Adipose tissue (tissue), 3 donors: ENCODE data around the gene ZFP91. TPM values are rescaled to one million over a fixed set of nuclear protein-coding genes. Genes with fewer than 3 reads are reported as not detected.
"Not testable (repeated sequence)": the region's sequence is repeated elsewhere in the genome, so short reads cannot be mapped to it uniquely, and the experiment has no call there.

ENCODE experiments used
- H3K27ac ChIP-seq: one replicate; pipeline ENCODE4 v1.5.1; 2013; ENCODE audit warnings: low read depth, low read length
- WGBS, 3 donors: extraction: QIAGEN DNeasy Blood & Tissue Kit; methylation state at CpG; one replicate each; pipeline ENCODE4 v1.1.7; 2013; 5-methylcytosine and 5-hydroxymethylcytosine counted together
- polyA plus RNA-seq, 3 donors: library from polyadenylated mRNA; stranded (reverse); fragments of 200-250 nt; gene quantifications; one replicate each; pipeline ENCODE4 v1.2.3, GENCODE V29; 2013
- donor health status: healthy with polysubstance abuse.
- donor health status: Bipolar disorder and iron deficiency.
- donor health status: healthy.

ZFP91 gene
- 10 to 100 TPM; 10.8 to 31.7 (median 23.8) TPM for polyA plus RNA-seq

GRCh38 chr11:58578635-58579191 is at the start of gene ZFP91:
ZFP91 (plus strand) TSS chr11:58579063; CDS start chr11:58579282, 219 bp downstream.
- WGBS, 3 donors = 0% methylated on average over 42 to 50 of the region's 51 CpGs
- peak within 1 kb of the TSS; percentile 96 for H3K27ac ChIP-seq

- WGBS, 3 donors = 81 to 89% (median 82%) methylated on average over 3 of the region's 3 CpGs
- no peak overlapping the region for H3K27ac ChIP-seq
These were observed 48.6 kb upstream of the ZFP91 start for GRCh38 chr11:58530236-58530635.

GRCh38 chr11:58531865-58532341 is 47.0 kb upstream of the ZFP91 start:
- 94 to 98% (median 94%) methylated on average over 24 to 25 of the region's 25 CpGs for WGBS, 3 donors
- H3K27ac ChIP-seq = no peak overlapping the region

- 83 to 91% (median 88%) methylated on average over 1 of the region's 1 CpG for WGBS, 3 donors
- no peak overlapping the region for H3K27ac ChIP-seq
These were observed 32.0 kb upstream of the ZFP91 start for GRCh38 chr11:58546841-58547240.

- WGBS, 3 donors = 96% methylated on average over 7 of the region's 7 CpGs
- no peak overlapping the region for H3K27ac ChIP-seq
These were observed 29.2 kb upstream of the ZFP91 start for GRCh38 chr11:58549644-58550043.

GRCh38 chr11:58560842-58561241 is 18.0 kb upstream of the ZFP91 start:
- H3K27ac ChIP-seq = no peak overlapping the region
- 21 to 56% (median 44%) methylated on average over 2 of the region's 2 CpGs for WGBS, 3 donors

GRCh38 chr11:58561394-58562098 is 17.3 kb upstream of the ZFP91 start:
- 19 to 75% (median 72%) methylated on average over 2 of the region's 2 CpGs for WGBS, 3 donors
- no peak overlapping the region for H3K27ac ChIP-seq

- no peak overlapping the region for H3K27ac ChIP-seq
These were observed 16.5 kb upstream of the ZFP91 start for GRCh38 chr11:58562375-58562800.

- H3K27ac ChIP-seq = no peak overlapping the region
These were observed 14.6 kb upstream of the ZFP91 start for GRCh38 chr11:58564231-58564630.

- 53 to 55% (median 54%) methylated on average over 4 of the region's 4 CpGs for WGBS, 3 donors
- H3K27ac ChIP-seq = no peak overlapping the region
These were observed 10.9 kb upstream of the ZFP91 start for GRCh38 chr11:58567889-58568512.

- not testable (repeated sequence) for H3K27ac ChIP-seq
- WGBS, 3 donors = 82 to 91% (median 84%) methylated on average over 14 of the region's 14 CpGs
These were observed 6.0 kb upstream of the ZFP91 start for GRCh38 chr11:58572906-58573305.

- 24 to 57% (median 25%) methylated on average over 4 of the region's 4 CpGs for WGBS, 3 donors
- H3K27ac ChIP-seq = no peak overlapping the region
These were observed 5.3 kb upstream of the ZFP91 start for GRCh38 chr11:58573451-58574104.

- no peak overlapping the region for H3K27ac ChIP-seq
These were observed 4.0 kb upstream of the ZFP91 start for GRCh38 chr11:58574881-58575280.

GRCh38 chr11:58575377-58576020 is 3.4 kb upstream of the ZFP91 start, which contains the start of gene LPXN:
LPXN (minus strand) TSS chr11:58575856; CDS start chr11:58575772, 84 bp downstream.
- H3K27ac ChIP-seq = peak within 1 kb of the TSS; percentile 36
- WGBS, 3 donors = 43 to 72% (median 57%) methylated on average over 6 of the region's 6 CpGs

- H3K27ac ChIP-seq = peak overlapping the region; percentile 44
- WGBS, 3 donors = 25 to 28% (median 27%) methylated on average over 4 of the region's 4 CpGs
These were observed 1.9 kb upstream of the ZFP91 start for GRCh38 chr11:58576887-58577471.

GRCh38 chr11:58577555-58578135 is 1.2 kb upstream of the ZFP91 start:
- peak overlapping the region; percentile 44 for H3K27ac ChIP-seq
- WGBS, 3 donors = 0 to 1% (median 0%) methylated on average over 21 of the region's 21 CpGs

GRCh38 chr11:58578136-58578634 is 678 bp upstream of the ZFP91 start:
- H3K27ac ChIP-seq = peak overlapping the region; percentile 81
- WGBS, 3 donors = 0% methylated on average over 33 of the region's 33 CpGs
